GM18870 (cell line): ENCODE data around the gene SBNO2.
"Not testable (repeated sequence)": the region's sequence is repeated elsewhere in the genome, so short reads cannot be mapped to it uniquely, and the experiment has no call there.

Experiments used
- ATAC-seq: cut with Tn5 transposase; IDR thresholded peaks from one replicate; pipeline ENCODE4 v1.9.1; 2021; ENCODE audit warnings: moderate library complexity; ENCODE audit not compliant: unreplicated experiment

Gene SBNO2

GRCh38 chr19:1206864-1207450 is 32.9 kb upstream of the SBNO2 start:
- ATAC-seq, result no peak

- no peak for ATAC-seq
These were observed 32.2 kb upstream of the SBNO2 start for GRCh38 chr19:1206150-1206863.

GRCh38 chr19:1205114-1206099 is 31.3 kb upstream of the SBNO2 start, which contains the start of gene STK11:
STK11 (plus strand) TSS chr19:1205778; CDS start chr19:1206914, 1,136 bp downstream.
- peak; percentile 68 for ATAC-seq

GRCh38 chr19:1200614-1201013 is 26.5 kb upstream of the SBNO2 start:
- not testable (repeated sequence) for ATAC-seq

- no peak for ATAC-seq
These were observed 25.5 kb upstream of the SBNO2 start for GRCh38 chr19:1199531-1199930.

- ATAC-seq, result no peak
These were observed 15.4 kb upstream of the SBNO2 start for GRCh38 chr19:1189419-1189818.

GRCh38 chr19:1183543-1184172 is 9.6 kb upstream of the SBNO2 start:
- no peak for ATAC-seq

- no peak for ATAC-seq
These were observed 8.7 kb upstream of the SBNO2 start for GRCh38 chr19:1182727-1183126.

- no peak for ATAC-seq
These were observed 8.0 kb upstream of the SBNO2 start for GRCh38 chr19:1182068-1182467.

- ATAC-seq, result no peak
These were observed 7.5 kb upstream of the SBNO2 start for GRCh38 chr19:1181606-1182005.

- ATAC-seq, result no peak
These were observed 3.5 kb upstream of the SBNO2 start for GRCh38 chr19:1177322-1178114.

- ATAC-seq, result no peak
These were observed 766 bp downstream of the SBNO2 start for GRCh38 chr19:1173159-1173844.

- ATAC-seq, result no peak
These were observed 1.5 kb downstream of the SBNO2 start for GRCh38 chr19:1172353-1173158.

- no peak for ATAC-seq
These were observed 2.2 kb downstream of the SBNO2 start for GRCh38 chr19:1171755-1172352.

GRCh38 chr19:1170938-1171754 is 2.9 kb downstream of the SBNO2 start:
- ATAC-seq, result no peak

- ATAC-seq, result no peak
These were observed 3.9 kb downstream of the SBNO2 start for GRCh38 chr19:1169921-1170885.
